Measurements from ENCODE around the gene TP73.
A peak's percentile ranks its signal among the peaks of the same experiment; 100 is the strongest.

The TP73 gene

GRCh38 chr1:3772027-3772714 is 119.9 kb downstream of the TP73 start:
- peak; percentile 94 for DNase-seq

GRCh38 chr1:3772715-3773571 is 120.6 kb downstream of the TP73 start, which contains the start of gene SMIM1:
TSS of gene SMIM1 (plus strand) at chr1:3772749. CDS start at chr1:3775374, 2,625 bp downstream.
- no peak for DNase-seq

- no peak for DNase-seq
These were observed 121.4 kb downstream of the TP73 start for GRCh38 chr1:3773572-3774275.

GRCh38 chr1:3774276-3774945 is 122.1 kb downstream of the TP73 start:
- no peak for DNase-seq

- DNase-seq = no peak
These were observed 122.7 kb downstream of the TP73 start for GRCh38 chr1:3774946-3775489.

GRCh38 chr1:3775490-3776230 is 123.3 kb downstream of the TP73 start:
- peak; percentile 59 for DNase-seq

- no peak for DNase-seq
These were observed 124.1 kb downstream of the TP73 start for GRCh38 chr1:3776231-3776961.

- no peak for DNase-seq
These were observed 124.8 kb downstream of the TP73 start for GRCh38 chr1:3777078-3777547.

GRCh38 chr1:3777647-3778589 is 125.6 kb downstream of the TP73 start:
- DNase-seq = no peak

- no peak for DNase-seq
These were observed 126.4 kb downstream of the TP73 start for GRCh38 chr1:3778590-3779264.

- no peak for DNase-seq
These were observed 127.1 kb downstream of the TP73 start for GRCh38 chr1:3779265-3779911.

GRCh38 chr1:3779912-3780416 is 127.6 kb downstream of the TP73 start:
- no peak for DNase-seq

GRCh38 chr1:3780901-3781300 is 128.6 kb downstream of the TP73 start:
- DNase-seq = no peak

- no peak for DNase-seq
These were observed 131.5 kb downstream of the TP73 start for GRCh38 chr1:3783651-3784474.

- DNase-seq = no peak
These were observed 132.7 kb downstream of the TP73 start for GRCh38 chr1:3785045-3785444.

GRCh38 chr1:3785456-3786157 is 133.3 kb downstream of the TP73 start:
- no peak for DNase-seq

All from CD4-positive, alpha-beta T cell treated with Interleukin-17A for 1 hour (primary cell).